Spleen (tissue), 7 donors: ENCODE data around the gene FGR.

Source experiments
- CTCF ChIP-seq, 11 experiments: fragments of 200-600 bp in 7 of 11; fragments of 450-650 bp in 4 of 11; sonication (generic) in 4 of 11; IDR thresholded peaks in 8 of 11; conservative IDR thresholded peaks in 3 of 11; 1 replicate in 7 of 11; 2 replicates in 4 of 11; pipeline versions ENCODE4 v1.4.0 to v1.8.0; 2016 to 2021; ENCODE audit warnings: antibody characterized with exemption in 11 of 11, inconsistent platforms in 4 of 11, mild to moderate bottlenecking in 1 of 11
- POLR2AphosphoS5 ChIP-seq, 3 donors: sonication (generic); formaldehyde crosslinking; IDR thresholded peaks; one replicate each; pipeline ENCODE4 v1.5.1; 2017; ENCODE audit warnings: antibody characterized with exemption in 3 of 3
- donor health status: DM: no; HTN: no; CAD: no; lungs with moderate emphysema.
- donor health status: DM: no; HTN: no; CAD: no.
- donor health status: DM: no; HTN: no; CAD: no.

GRCh38 chr1:27598295-27598687, 36.7 kb downstream of the FGR start:
- TF ChIP-seq CTCF (IDR thresholded peaks at IDR 0.05 in 8 of 11, conservative IDR thresholded peaks at IDR 0.05 in 3 of 11): no peak
- peak; percentile 28 to 72 (median 64) for TF ChIP-seq POLR2AphosphoS5 (IDR thresholded peaks at IDR 0.05)
